DOHH2 (cell line): ENCODE data around the gene TRAFD1.

ENCODE experiments used
- H3F3A ChIP-seq: fragments of 200-600 bp; sonication (generic), shearing (Covaris generic); 2 replicates; pipeline ENCODE4 v1.6.0; 2016; ENCODE audit warnings: antibody characterized with exemption, mild to moderate bottlenecking; ENCODE audit not compliant: control insufficient read depth, insufficient read depth
- H3K27ac ChIP-seq: fragments of 200-600 bp; sonication (generic); 2 replicates; pipeline ENCODE4 v1.5.1; 2014; ENCODE audit warnings: low read depth, mild to moderate bottlenecking, low read length, moderate library complexity
- H3K27me3 ChIP-seq: fragments of 200-600 bp; sonication (generic); 2 replicates; pipeline ENCODE4 v1.6.1; 2014; ENCODE audit warnings: mild to moderate bottlenecking, low read length, mixed read lengths; ENCODE audit not compliant: control insufficient read depth
- H3K36me3 ChIP-seq: fragments of 200-600 bp; sonication (generic); 2 replicates; pipeline ENCODE4 v1.6.1; 2014; ENCODE audit warnings: mild to moderate bottlenecking, low read length, moderate library complexity, mixed read lengths; ENCODE audit not compliant: control insufficient read depth
- H3K4me1 ChIP-seq: fragments of 200-600 bp; sonication (generic); 2 replicates; pipeline ENCODE4 v1.6.1; 2014; ENCODE audit warnings: mild to moderate bottlenecking, low read length, mixed read lengths; ENCODE audit not compliant: control insufficient read depth
- H3K4me2 ChIP-seq: fragments of 200-600 bp; sonication (generic); 2 replicates; pipeline ENCODE4 v1.6.0; 2014; ENCODE audit warnings: mild to moderate bottlenecking, low read length, moderate library complexity
- H3K4me3 ChIP-seq: fragments of 200-600 bp; sonication (generic); 2 replicates; pipeline ENCODE4 v1.5.1; 2014; ENCODE audit warnings: mild to moderate bottlenecking, low read length, mixed read lengths
- H3K79me2 ChIP-seq: fragments of 200-600 bp; sonication (generic); 2 replicates; pipeline ENCODE4 v1.6.1; 2014; ENCODE audit warnings: mild to moderate bottlenecking, low read length, mixed read lengths; ENCODE audit not compliant: control insufficient read depth
- H3K9me2 ChIP-seq: fragments of 200-600 bp; sonication (generic); replicated peaks from 2 replicates; pipeline ENCODE4 v1.6.1; 2014; ENCODE audit warnings: mild to moderate bottlenecking, low read length, mixed read lengths; ENCODE audit not compliant: control insufficient read depth
- H3K9me3 ChIP-seq: fragments of 200-600 bp; sonication (generic); 2 replicates; pipeline ENCODE4 v1.6.1; 2014; ENCODE audit warnings: antibody characterized with exemption, low read length, mixed read lengths; ENCODE audit not compliant: control insufficient read depth, insufficient read depth
- H4K20me1 ChIP-seq: fragments of 200-600 bp; sonication (generic); 2 replicates; pipeline ENCODE4 v1.6.0; 2014; ENCODE audit warnings: low read depth, mild to moderate bottlenecking, antibody characterized with exemption, low read length, moderate library complexity; ENCODE audit not compliant: control insufficient read depth, insufficient read depth
- CTCF ChIP-seq: fragments of 200-600 bp; sonication (generic); IDR thresholded peaks from one replicate; pipeline ENCODE4 v1.5.1; 2014; ENCODE audit warnings: antibody characterized with exemption, mild to moderate bottlenecking, low read depth, low read length; ENCODE audit not compliant: poor library complexity, severe bottlenecking
- EZH2phosphoT487 ChIP-seq: fragments of 200-600 bp; sonication (generic); IDR thresholded peaks from 2 replicates; pipeline ENCODE4 v1.6.1; 2017; ENCODE audit warnings: borderline replicate concordance, mild to moderate bottlenecking, antibody characterized with exemption, low read length, moderate library complexity, mixed read lengths

The TRAFD1 gene

GRCh38 chr12:112091563-112091962 lies 33.8 kb upstream of the TRAFD1 start:
- Histone ChIP-seq H3K9me3 (no peaks in the 10 kb centered on the region), H3K36me3 (peaks cover 78% of the 10 kb centered on the region), H4K20me1 (peaks cover 7% of the 10 kb centered on the region; the same call in 1 of the 2 replicates), H3K4me3 (no peak overlapping the region), H3K79me2 (peaks cover 93% of the 10 kb centered on the region), H3F3A (peaks cover 6% of the 10 kb centered on the region), H3K4me2 (no peak overlapping the region), H3K27me3 (no peaks in the 10 kb centered on the region), H3K9me2 (no peaks in the 10 kb centered on the region), H3K4me1 (no peaks in the 10 kb centered on the region), H3K27ac (no peak overlapping the region)
- no peak for TF ChIP-seq EZH2phosphoT487
- TF ChIP-seq CTCF, result no peak

GRCh38 chr12:112096070-112096469 lies 29.3 kb upstream of the TRAFD1 start:
- peaks cover 99% of the 10 kb centered on the region for H3K79me2 ChIP-seq
- H3K4me3 ChIP-seq, result no peak overlapping the region
- H3K4me1 ChIP-seq, result no peaks in the 10 kb centered on the region
- H3K36me3 ChIP-seq, result peaks cover 75% of the 10 kb centered on the region
- H3K27ac ChIP-seq, result no peak overlapping the region
- peaks cover 7% of the 10 kb centered on the region for H4K20me1 ChIP-seq
- H3K9me3 ChIP-seq, result no peaks in the 10 kb centered on the region
- H3K27me3 ChIP-seq, result no peaks in the 10 kb centered on the region
- TF ChIP-seq CTCF (no peak), EZH2phosphoT487 (no peak)
- no peaks in the 10 kb centered on the region for H3F3A ChIP-seq
- no peak overlapping the region for H3K4me2 ChIP-seq
- H3K9me2 ChIP-seq, result no peaks in the 10 kb centered on the region

GRCh38 chr12:112096667-112097066 lies 28.7 kb upstream of the TRAFD1 start:
- no peak overlapping the region for H3K4me2 ChIP-seq
- H3K27ac ChIP-seq, result no peak overlapping the region
- peaks cover 75% of the 10 kb centered on the region for H3K36me3 ChIP-seq
- no peak overlapping the region for H3K4me3 ChIP-seq
- H3F3A ChIP-seq, result no peaks in the 10 kb centered on the region
- H3K79me2 ChIP-seq, result peaks cover 99% of the 10 kb centered on the region
- no peaks in the 10 kb centered on the region for H3K27me3 ChIP-seq
- H3K9me2 ChIP-seq, result no peaks in the 10 kb centered on the region
- H4K20me1 ChIP-seq, result peaks cover 7% of the 10 kb centered on the region
- H3K9me3 ChIP-seq, result no peaks in the 10 kb centered on the region
- TF ChIP-seq CTCF (no peak), EZH2phosphoT487 (no peak)
- no peaks in the 10 kb centered on the region for H3K4me1 ChIP-seq
